Astrocyte of the spinal cord (primary cell): ENCODE results near the gene MAPK1IP1L.
A peak's percentile ranks its signal among the peaks of the same experiment; 100 is the strongest.
"Not testable (repeated sequence)": the region's sequence is repeated elsewhere in the genome, so short reads cannot be mapped to it uniquely, and the experiment has no call there.

ENCODE experiments used
- DNase-seq: peaks from one replicate; pipeline ENCODE4 v3.0.0; 2011; ENCODE audit warnings: low read depth, low spot score
- H3K4me3 ChIP-seq: 2 replicates; pipeline ENCODE4 v1.5.1; 2011; ENCODE audit warnings: low read depth, mild to moderate bottlenecking, low read length, moderate library complexity
- in situ Hi-C: cut with HindIII; loops from 2 replicates; pipeline ENCODE4 v1.10.0; 2017; ENCODE audit warnings: low sequenced_read_pairs
- TF ChIP-seq, protein P1 (sequence below): IDR thresholded peaks from 2 replicates; pipeline ENCODE4 v1.5.1; 2012; ENCODE audit warnings: low read depth, mild to moderate bottlenecking, low read length, inconsistent platforms

The MAPK1IP1L gene

GRCh38 chr14:55026793-55027561, 24.5 kb upstream of the MAPK1IP1L start, which contains the start of the genes SOCS4 and WDHD1:
Gene SOCS4, plus strand, starts transcription at chr14:55027236. Its CDS starts 15,806 bp downstream, at chr14:55043042.
Gene WDHD1, minus strand, starts transcription at chr14:55027099. Its CDS starts 312 bp downstream, at chr14:55026787.
- in situ Hi-C loops: no loop called here

DNA sequence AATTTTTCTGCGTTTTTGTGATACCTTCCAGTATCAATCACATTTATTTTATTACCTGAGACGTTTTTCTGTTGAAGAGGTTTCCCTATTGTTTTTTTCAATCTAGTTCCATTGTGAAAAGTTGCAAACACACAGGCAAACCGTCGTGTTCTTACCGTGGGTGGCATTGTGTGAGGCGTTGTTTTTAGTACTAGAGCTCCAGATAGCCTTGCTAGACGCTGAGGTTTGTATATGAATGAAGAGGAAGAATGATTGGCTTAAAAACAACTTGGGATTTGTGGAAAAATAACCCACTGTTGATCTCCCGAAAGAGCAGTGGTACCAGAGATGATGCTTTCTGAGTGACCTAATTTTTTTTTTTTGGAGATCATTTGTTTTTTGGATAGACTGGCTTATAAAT, 23.4 kb upstream of the MAPK1IP1L start:
- in situ Hi-C loops: no loop called here
- H3K4me3 ChIP-seq: peak overlapping the region; percentile 73
- TF ChIP-seq, protein P1, sequence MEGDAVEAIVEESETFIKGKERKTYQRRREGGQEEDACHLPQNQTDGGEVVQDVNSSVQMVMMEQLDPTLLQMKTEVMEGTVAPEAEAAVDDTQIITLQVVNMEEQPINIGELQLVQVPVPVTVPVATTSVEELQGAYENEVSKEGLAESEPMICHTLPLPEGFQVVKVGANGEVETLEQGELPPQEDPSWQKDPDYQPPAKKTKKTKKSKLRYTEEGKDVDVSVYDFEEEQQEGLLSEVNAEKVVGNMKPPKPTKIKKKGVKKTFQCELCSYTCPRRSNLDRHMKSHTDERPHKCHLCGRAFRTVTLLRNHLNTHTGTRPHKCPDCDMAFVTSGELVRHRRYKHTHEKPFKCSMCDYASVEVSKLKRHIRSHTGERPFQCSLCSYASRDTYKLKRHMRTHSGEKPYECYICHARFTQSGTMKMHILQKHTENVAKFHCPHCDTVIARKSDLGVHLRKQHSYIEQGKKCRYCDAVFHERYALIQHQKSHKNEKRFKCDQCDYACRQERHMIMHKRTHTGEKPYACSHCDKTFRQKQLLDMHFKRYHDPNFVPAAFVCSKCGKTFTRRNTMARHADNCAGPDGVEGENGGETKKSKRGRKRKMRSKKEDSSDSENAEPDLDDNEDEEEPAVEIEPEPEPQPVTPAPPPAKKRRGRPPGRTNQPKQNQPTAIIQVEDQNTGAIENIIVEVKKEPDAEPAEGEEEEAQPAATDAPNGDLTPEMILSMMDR: no peak
- no peak for DNase-seq

More at GRCh38 chr14:55026793-55027561, 24.5 kb upstream of the MAPK1IP1L start, which contains the start of the genes SOCS4 and WDHD1:
- DNase-seq: peak; percentile 94
- H3K4me3 ChIP-seq: peak within 1 kb of the TSS; percentile 73
- TF ChIP-seq, protein P1: no peak

- peak overlapping the region; percentile 73 for H3K4me3 ChIP-seq
- TF ChIP-seq, protein P1: no peak
These were observed 23.0 kb upstream of the MAPK1IP1L start for GRCh38 chr14:55028476-55028875.

GRCh38 chr14:55031190-55031589, 20.3 kb upstream of the MAPK1IP1L start:
- no peak for DNase-seq
- TF ChIP-seq, protein P1: no peak
- H3K4me3 ChIP-seq: no peak overlapping the region
- in situ Hi-C loops: no loop called here

More at GRCh38 chr14:55028476-55028875, 23.0 kb upstream of the MAPK1IP1L start:
- in situ Hi-C loops: no loop called here
- no peak for DNase-seq

DNA sequence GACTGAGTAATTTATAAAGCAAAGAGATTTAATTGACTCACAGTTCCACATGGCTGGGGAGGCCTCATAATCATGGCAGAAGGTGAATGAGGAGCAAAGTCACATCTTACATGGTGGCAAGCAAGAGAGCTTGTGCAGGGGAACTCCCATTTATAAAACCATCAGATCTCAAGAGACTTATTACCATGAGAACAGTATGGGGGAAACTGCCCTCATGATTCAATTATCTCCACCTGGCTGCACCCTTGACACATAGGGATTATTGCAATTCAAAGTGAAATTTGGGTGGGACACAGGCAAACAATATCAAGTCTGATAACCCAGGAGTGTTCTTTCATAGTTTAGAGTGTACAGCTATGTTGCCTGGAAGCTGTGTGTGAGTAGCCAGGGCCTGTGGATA, 13.5 kb upstream of the MAPK1IP1L start:
- H3K4me3 ChIP-seq, DNase-seq, in situ Hi-C loops: not testable (repeated sequence)

GRCh38 chr14:55038708-55039107, 12.7 kb upstream of the MAPK1IP1L start:
- H3K4me3 ChIP-seq: no peak overlapping the region
- in situ Hi-C loops: no loop called here
- TF ChIP-seq, protein P1: no peak
- no peak for DNase-seq

GRCh38 chr14:55043528-55043927, 7.9 kb upstream of the MAPK1IP1L start:
- in situ Hi-C loops: no loop called here
- TF ChIP-seq, protein P1: no peak

More at GRCh38 chr14:55043528-55043927, 7.9 kb upstream of the MAPK1IP1L start:
- DNase-seq: no peak
- no peak overlapping the region for H3K4me3 ChIP-seq
